ENCODE data around the gene ZCCHC14.

DNA sequence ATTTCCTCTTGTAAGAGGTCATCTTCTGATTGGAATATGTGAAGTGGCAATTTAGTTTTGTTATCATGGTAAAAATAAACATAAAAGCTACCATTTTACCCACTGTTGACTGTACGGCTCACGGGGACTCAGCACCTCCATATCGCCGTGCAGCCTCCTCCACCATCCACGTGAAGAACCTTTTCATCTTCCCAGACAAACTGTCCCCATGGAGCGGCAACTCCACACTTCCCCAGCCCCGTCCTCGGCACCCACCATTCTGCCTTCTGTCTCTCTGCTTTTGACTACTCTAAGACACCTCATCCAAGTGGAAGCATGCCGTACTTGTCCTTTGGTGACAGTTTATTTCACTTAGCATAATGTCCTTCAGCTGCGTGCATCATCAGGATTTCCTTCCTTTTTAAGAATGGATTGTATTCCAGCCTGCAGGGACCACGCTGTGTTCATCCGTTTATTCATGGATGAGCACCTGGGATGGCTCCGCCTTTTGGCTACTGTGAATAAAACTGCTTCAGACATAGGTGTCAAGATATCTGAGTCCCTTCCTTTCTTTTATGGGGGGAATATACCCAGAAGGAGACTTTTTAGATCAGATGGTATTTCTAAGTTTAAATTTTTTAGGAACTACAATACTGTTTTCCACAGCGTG lies 123.6 kb downstream of the ZCCHC14 start:
- TF ChIP-seq, protein P1, sequence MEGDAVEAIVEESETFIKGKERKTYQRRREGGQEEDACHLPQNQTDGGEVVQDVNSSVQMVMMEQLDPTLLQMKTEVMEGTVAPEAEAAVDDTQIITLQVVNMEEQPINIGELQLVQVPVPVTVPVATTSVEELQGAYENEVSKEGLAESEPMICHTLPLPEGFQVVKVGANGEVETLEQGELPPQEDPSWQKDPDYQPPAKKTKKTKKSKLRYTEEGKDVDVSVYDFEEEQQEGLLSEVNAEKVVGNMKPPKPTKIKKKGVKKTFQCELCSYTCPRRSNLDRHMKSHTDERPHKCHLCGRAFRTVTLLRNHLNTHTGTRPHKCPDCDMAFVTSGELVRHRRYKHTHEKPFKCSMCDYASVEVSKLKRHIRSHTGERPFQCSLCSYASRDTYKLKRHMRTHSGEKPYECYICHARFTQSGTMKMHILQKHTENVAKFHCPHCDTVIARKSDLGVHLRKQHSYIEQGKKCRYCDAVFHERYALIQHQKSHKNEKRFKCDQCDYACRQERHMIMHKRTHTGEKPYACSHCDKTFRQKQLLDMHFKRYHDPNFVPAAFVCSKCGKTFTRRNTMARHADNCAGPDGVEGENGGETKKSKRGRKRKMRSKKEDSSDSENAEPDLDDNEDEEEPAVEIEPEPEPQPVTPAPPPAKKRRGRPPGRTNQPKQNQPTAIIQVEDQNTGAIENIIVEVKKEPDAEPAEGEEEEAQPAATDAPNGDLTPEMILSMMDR (IDR thresholded peaks at IDR 0.05): no peak
- no peak for TF ChIP-seq ZFX (IDR thresholded peaks at IDR 0.05; ENCODE audit: borderline replicate concordance)

Data from 22Rv1 (cell line).